Subcutaneous adipose tissue (tissue), 4 donors: ENCODE results near the gene S100Z. TPM values are rescaled to one million over a fixed set of nuclear protein-coding genes. Genes with fewer than 3 reads are reported as not detected.

Experiments
- CTCF ChIP-seq: fragments of 450-650 bp; IDR thresholded peaks from one replicate; pipeline ENCODE4 v1.5.1; 2016; ENCODE audit warnings: low read depth, mild to moderate bottlenecking, control low read depth, antibody characterized with exemption, moderate library complexity
- total RNA-seq, 4 donors: library from RNA; depleted of rRNA; stranded (reverse); fragments of >200 nt; gene quantifications; one replicate each; pipeline ENCODE4 v1.1.0, GENCODE V29; 2016

Gene S100Z
- total RNA-seq, 4 donors from 2014 or later = 2.5 TPM; not detected in 3

- no peak for TF ChIP-seq CTCF
These were observed 70.7 kb downstream of the S100Z start for GRCh38 chr5:76920491-76920890.

- no peak for TF ChIP-seq CTCF
These were observed 76.7 kb downstream of the S100Z start for GRCh38 chr5:76926329-76927105.

- TF ChIP-seq CTCF = no peak
These were observed 78.1 kb downstream of the S100Z start for GRCh38 chr5:76927961-76928360.

GRCh38 chr5:76930083-76930482, 80.3 kb downstream of the S100Z start:
- TF ChIP-seq CTCF = no peak

- TF ChIP-seq CTCF = no peak
These were observed 88.4 kb downstream of the S100Z start for GRCh38 chr5:76938177-76938576.

- TF ChIP-seq CTCF = no peak
These were observed 91.2 kb downstream of the S100Z start for GRCh38 chr5:76941000-76941399.

- TF ChIP-seq CTCF = no peak
These were observed 91.6 kb downstream of the S100Z start for GRCh38 chr5:76941442-76941841.
